Body of pancreas (tissue), 4 donors: ENCODE measurements around the gene GNG4. TPM values are rescaled to one million over a fixed set of nuclear protein-coding genes. Genes with fewer than 3 reads are reported as not detected.

Experiments
- ATAC-seq: fragments of 150-250 bp; one replicate; pipeline ENCODE4 v1.9.1; 2016
- DNase-seq, 4 donors: peaks; one replicate each; pipeline ENCODE4 v3.0.0-alpha.2; 2019
- H3K27ac ChIP-seq, 4 donors: fragments of 200-600 bp; sonication (generic); 1 replicate in 3 of 4; 2 replicates in 1 of 4; pipeline versions ENCODE4 v1.5.1 to v1.6.1; 2016 to 2019; ENCODE audit warnings: mild to moderate bottlenecking in 1 of 4, mixed read lengths in 1 of 4, moderate library complexity in 1 of 4
- H3K27me3 ChIP-seq, 2 donors: fragments of 200-600 bp; sonication (generic); one replicate each; pipeline ENCODE4 v1.6.0; 2016; ENCODE audit warnings: mild to moderate bottlenecking in 1 of 2
- H3K36me3 ChIP-seq, 2 donors: fragments of 200-600 bp; sonication (generic); replicated peaks in 1 of 2; 2 replicates each; pipeline ENCODE4 v1.5.1; 2016; ENCODE audit warnings: low read depth in 2 of 2; ENCODE audit not compliant: insufficient read depth in 1 of 2
- H3K4me1 ChIP-seq: fragments of 200-600 bp; sonication (generic); one replicate; pipeline ENCODE4 v1.6.0; 2016
- H3K4me3 ChIP-seq, 2 donors: fragments of 200-600 bp; sonication (generic); 1 replicate in 1 of 2; 2 replicates in 1 of 2; pipeline ENCODE4 v1.5.1; 2016 to 2019
- H3K9me3 ChIP-seq, 3 donors: fragments of 200-600 bp; sonication (generic); 1 replicate in 2 of 3; 2 replicates in 1 of 3; pipeline ENCODE4 v1.5.1; 2016
- CTCF ChIP-seq, 7 experiments: fragments of 450-650 bp in 4 of 7; fragments of 200-600 bp in 3 of 7; sonication (generic) in 3 of 7; IDR thresholded peaks; one replicate each; pipeline ENCODE4 v1.5.1; 2016 to 2019; ENCODE audit warnings: antibody characterized with exemption in 7 of 7
- POLR2A ChIP-seq, 3 donors: fragments of 450-650 bp; IDR thresholded peaks; one replicate each; pipeline ENCODE4 v1.6.1; 2016; ENCODE audit warnings: antibody characterized with exemption in 3 of 3, mild to moderate bottlenecking in 2 of 3
- WGBS, 2 donors: methylation state at CpG; one replicate each; pipeline ENCODE4 v1.1.5; 2017; 5-methylcytosine and 5-hydroxymethylcytosine counted together
- intact Hi-C: fragments of 100-400 bp; cut with DNase I; formaldehyde crosslinking; loops from one replicate; pipeline ENCODE4 v1.15.1; 2023
- total RNA-seq, 2 donors: library from RNA; depleted of rRNA; stranded (reverse); fragments of >200 nt; gene quantifications; one replicate each; pipeline ENCODE4 v1.1.0, GENCODE V29; 2016

The GNG4 gene
- total RNA-seq, 2 donors from 2014 or later: 0.66 to 3.1 TPM

GRCh38 chr1:235617140-235617539 lies 32.4 kb downstream of the GNG4 start:
- intact Hi-C loops: no loop called here
- 92% methylated on average over 3 of the region's 3 CpGs for WGBS, 2 donors

DNA sequence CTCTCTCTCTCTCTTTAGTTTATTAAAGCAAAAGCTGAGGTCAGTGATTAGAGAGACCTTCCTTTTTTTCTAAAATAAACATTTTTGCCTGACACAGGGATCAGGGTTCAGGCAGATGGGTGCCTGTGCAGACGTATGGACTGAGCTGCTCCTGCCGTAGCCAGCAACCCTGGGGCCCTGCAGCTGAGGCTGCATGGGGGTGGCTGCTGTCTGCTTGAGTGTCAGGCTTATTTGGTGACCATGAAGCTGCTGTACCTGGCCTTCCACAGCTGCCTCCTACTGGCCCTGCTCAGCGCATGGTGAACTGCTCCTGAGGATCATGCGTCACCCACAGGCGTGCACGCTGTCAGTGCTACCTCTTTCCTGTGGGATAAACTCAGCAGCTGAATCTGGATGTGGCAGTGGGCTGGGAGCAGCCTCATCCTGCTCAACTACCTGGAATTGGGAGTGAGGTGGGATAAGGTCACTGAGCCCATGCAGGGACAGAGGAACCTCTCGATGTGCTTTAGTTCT lies 35.1 kb downstream of the GNG4 start:
- intact Hi-C loops: no loop called here
- H3K4me1 ChIP-seq: no peaks in the 10 kb centered on the region
- H3K27me3 ChIP-seq: no peaks in the 10 kb centered on the region
- no peak overlapping the region for H3K4me3 ChIP-seq
- no peak for DNase-seq
- no peak for ATAC-seq
- TF ChIP-seq CTCF (IDR thresholded peaks at IDR 0.05): no peak
- no peak for TF ChIP-seq POLR2A (IDR thresholded peaks at IDR 0.05)
- WGBS, 2 donors: 67 to 75% methylated on average over 4 to 7 of the region's 7 CpGs
- H3K27ac ChIP-seq: no peak overlapping the region
- no peaks in the 10 kb centered on the region for H3K9me3 ChIP-seq
- no peaks in the 10 kb centered on the region for H3K36me3 ChIP-seq

More at GRCh38 chr1:235617140-235617539, 32.4 kb downstream of the GNG4 start:
- no peak for TF ChIP-seq CTCF (IDR thresholded peaks at IDR 0.05)
- TF ChIP-seq POLR2A (IDR thresholded peaks at IDR 0.05): no peak
- Histone ChIP-seq H3K27ac (no peak overlapping the region), H3K27me3 (no peaks in the 10 kb centered on the region), H3K9me3 (no peaks in the 10 kb centered on the region), H3K4me1 (no peaks in the 10 kb centered on the region), H3K36me3 (no peaks in the 10 kb centered on the region), H3K4me3 (no peak overlapping the region)
- no peak for ATAC-seq
- DNase-seq: no peak

DNA sequence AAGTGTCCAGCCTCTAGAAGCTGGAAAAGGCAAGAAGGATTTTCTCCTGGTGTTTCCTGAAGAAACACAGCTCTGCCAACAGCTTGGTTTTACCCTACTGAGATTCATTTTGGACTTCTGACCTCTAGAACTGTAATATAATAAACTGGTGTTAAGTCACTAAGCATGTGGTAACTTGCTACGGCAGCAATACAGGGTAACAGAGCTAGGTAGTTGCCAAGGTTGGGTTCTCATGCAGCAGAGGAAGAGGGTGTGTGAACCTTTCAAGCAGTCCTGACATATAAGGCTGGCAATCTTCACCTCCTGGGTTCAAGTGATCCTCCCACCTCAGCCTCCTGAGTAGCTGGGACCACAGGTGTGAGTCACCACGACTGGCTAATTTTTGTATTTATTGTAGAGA lies 36.0 kb downstream of the GNG4 start:
- no peak for DNase-seq

GRCh38 chr1:235612761-235613160 lies 36.8 kb downstream of the GNG4 start:
- Histone ChIP-seq H3K27me3 (no peaks in the 10 kb centered on the region), H3K4me1 (no peaks in the 10 kb centered on the region), H3K9me3 (no peaks in the 10 kb centered on the region), H3K4me3 (no peak overlapping the region), H3K36me3 (no peaks in the 10 kb centered on the region), H3K27ac (no peak overlapping the region)
- intact Hi-C loops: no loop called here
- no peak for ATAC-seq
- TF ChIP-seq POLR2A (IDR thresholded peaks at IDR 0.05) (no peak), CTCF (IDR thresholded peaks at IDR 0.05) (no peak)
- WGBS, 2 donors: 63 to 90% methylated on average over 2 to 3 of the region's 3 CpGs
- no peak for DNase-seq

More for the DNA sequence above, 36.0 kb downstream of the GNG4 start:
- WGBS, 2 donors: 78 to 89% methylated on average over 2 of the region's 2 CpGs
- no peaks in the 10 kb centered on the region for H3K27me3 ChIP-seq
- H3K27ac ChIP-seq: no peak overlapping the region
- intact Hi-C loops: no loop called here
- no peaks in the 10 kb centered on the region for H3K9me3 ChIP-seq
- H3K4me1 ChIP-seq: no peaks in the 10 kb centered on the region
- H3K4me3 ChIP-seq: no peak overlapping the region
- ATAC-seq: no peak
- no peaks in the 10 kb centered on the region for H3K36me3 ChIP-seq
- TF ChIP-seq CTCF (IDR thresholded peaks at IDR 0.05) (no peak), POLR2A (IDR thresholded peaks at IDR 0.05) (no peak)

GRCh38 chr1:235610157-235610556 lies 39.4 kb downstream of the GNG4 start:
- H3K36me3 ChIP-seq: no peaks in the 10 kb centered on the region
- no peak for TF ChIP-seq POLR2A (IDR thresholded peaks at IDR 0.05)

More at GRCh38 chr1:235610157-235610556, 39.4 kb downstream of the GNG4 start:
- no peak for DNase-seq
- Histone ChIP-seq H3K4me3 (no peak overlapping the region), H3K4me1 (no peaks in the 10 kb centered on the region), H3K27me3 (no peaks in the 10 kb centered on the region), H3K27ac (no peak overlapping the region), H3K9me3 (no peaks in the 10 kb centered on the region)
- intact Hi-C loops: no loop called here
- WGBS, 2 donors: 81 to 86% methylated on average over 6 of the region's 6 CpGs
- ATAC-seq: no peak
